K562 (cell line): ENCODE results near the gene KCNA2. TPM values are rescaled to one million over a fixed set of nuclear protein-coding genes. Genes with fewer than 3 reads are reported as not detected.

ENCODE experiments used
- CXXC5 ChIP-seq: fragments of 250-450 bp; sonication (Bioruptor Pico); IDR thresholded peaks from 2 replicates; pipeline ENCODE4 v1.8.0; 2022; ENCODE audit warnings: inconsistent platforms, mild to moderate bottlenecking, moderate library complexity
- DIDO1 ChIP-seq: fragments of 450-650 bp; IDR thresholded peaks from 2 replicates; pipeline ENCODE4 v1.6.1; 2016; ENCODE audit warnings: low read depth, missing biosample characterization, missing genetic modification characterization
- HDAC1 ChIP-seq, 2 experiments: fragments of 450-650 bp; IDR thresholded peaks; 2 replicates each; pipeline ENCODE4 v1.6.1; 2016 to 2017; ENCODE audit warnings: inconsistent platforms in 1 of 2, mild to moderate bottlenecking in 1 of 2, moderate library complexity in 1 of 2
- HDGF ChIP-seq: fragments of 450-650 bp; IDR thresholded peaks from 2 replicates; pipeline ENCODE4 v1.6.1; 2016
- MCM2 ChIP-seq: fragments of 450-650 bp; IDR thresholded peaks from 2 replicates; pipeline ENCODE4 v1.6.1; 2017; ENCODE audit warnings: low read depth, mild to moderate bottlenecking
- NFE2 ChIP-seq: IDR thresholded peaks from 2 replicates; pipeline ENCODE4 v1.6.1; 2014; ENCODE audit warnings: antibody characterized with exemption, low read depth
- POLR3G ChIP-seq: IDR thresholded peaks from 2 replicates; pipeline ENCODE4 v1.6.1; 2011; ENCODE audit not compliant: insufficient read length, insufficient replicate concordance; ENCODE audit errors: extremely low read depth
- SMAD4 ChIP-seq: fragments of 250-450 bp; sonication (Bioruptor Pico); conservative IDR thresholded peaks from 2 replicates; pipeline ENCODE4 v1.8.0; 2021; ENCODE audit warnings: inconsistent platforms, mild to moderate bottlenecking, moderate library complexity
- polyA plus RNA-seq, 8 experiments: library from polyadenylated mRNA; depleted of rRNA in 4 of 8; stranded (reverse) in 5 of 8; unstranded in 3 of 8; fragments of >200 nt; fragmentation: Nextera tagmentation in 2 of 8; fragmentation: Illumina TruSeq in 1 of 8; extraction: Ambion mirVana in 2 of 8; extraction: Trizol in 1 of 8; gene quantifications; 2 replicates each; pipeline versions ENCODE4 v1.2.1 to v1.2.3, GENCODE V29; 2011 to 2014; ENCODE audit warnings: inconsistent platforms in 1 of 8, missing spikeins in 1 of 8
- total RNA-seq, 7 experiments: library from RNA; depleted of rRNA in 6 of 7; stranded (reverse); fragments of >200 nt in 6 of 7; fragmentation: Illumina TruSeq in 2 of 7; extraction: Trizol in 2 of 7; gene quantifications; 2 replicates each; pipeline versions ENCODE4 v1.2.1 to v1.2.3, GENCODE V29; 2011 to 2021; ENCODE audit warnings: low replicate concordance in 1 of 7
- TF ChIP-seq, protein P1 (sequence below): fragments of 450-650 bp; IDR thresholded peaks from 2 replicates; pipeline ENCODE4 v1.6.1; 2016; ENCODE audit warnings: mild to moderate bottlenecking, moderate library complexity
- TF ChIP-seq, protein P2 (sequence below): fragments of 450-650 bp; IDR thresholded peaks from 2 replicates; pipeline ENCODE4 v1.7.0; 2016; ENCODE audit warnings: borderline replicate concordance
- TF ChIP-seq, protein P3 (sequence below): IDR thresholded peaks from 2 replicates; pipeline ENCODE4 v1.6.1; 2011; ENCODE audit warnings: borderline replicate concordance, low read depth, mild to moderate bottlenecking, moderate library complexity, low read length; ENCODE audit not compliant: insufficient read depth, poor library complexity, severe bottlenecking

KCNA2 gene
- total and polyA plus RNA-seq, 9 of the 15 experiments (the other 6 are each of a cell fraction or from before 2014, with no cell fraction given) = not detected

DNA sequence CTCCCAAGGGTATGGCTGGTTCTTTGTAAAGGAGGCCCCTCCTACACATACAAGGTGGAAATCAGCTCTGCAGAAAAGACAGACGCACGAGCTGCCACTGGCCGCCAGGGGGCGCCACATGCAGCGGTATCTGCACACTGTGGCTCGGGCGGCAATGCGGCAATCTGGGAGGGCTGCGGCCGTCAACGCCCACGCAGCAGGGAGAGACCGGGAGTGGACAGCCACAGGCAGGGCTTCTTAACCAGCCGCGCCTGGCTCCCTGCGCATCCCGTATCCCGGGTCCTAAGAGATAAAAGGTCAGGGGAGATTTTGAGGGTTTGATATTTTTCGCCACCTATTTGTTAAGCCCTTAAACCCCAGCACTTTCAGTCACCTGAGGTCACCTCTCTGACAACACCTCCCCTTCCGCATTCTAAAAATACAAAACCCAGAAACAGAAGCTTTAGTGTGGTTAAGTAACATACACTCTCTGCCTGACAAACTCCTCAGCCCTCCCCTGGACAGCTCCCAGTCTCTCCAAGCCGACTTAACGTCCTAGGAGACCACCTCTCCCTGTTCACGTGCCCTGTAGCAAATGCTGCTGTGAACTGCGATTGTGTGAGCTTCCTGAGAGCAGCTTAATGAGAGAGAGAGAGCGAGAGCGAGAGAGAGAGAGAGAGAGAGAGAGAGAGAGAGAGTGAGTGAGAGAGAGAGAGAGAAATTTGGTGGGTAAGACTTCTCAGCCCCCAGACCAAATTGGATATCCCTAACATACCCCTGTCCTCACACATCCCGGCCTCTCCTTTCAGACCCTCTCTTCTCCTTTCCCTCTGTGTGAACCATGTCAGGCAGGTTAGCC lies 13.5 kb upstream of the KCNA2 start (continued):
- TF ChIP-seq, protein P1, sequence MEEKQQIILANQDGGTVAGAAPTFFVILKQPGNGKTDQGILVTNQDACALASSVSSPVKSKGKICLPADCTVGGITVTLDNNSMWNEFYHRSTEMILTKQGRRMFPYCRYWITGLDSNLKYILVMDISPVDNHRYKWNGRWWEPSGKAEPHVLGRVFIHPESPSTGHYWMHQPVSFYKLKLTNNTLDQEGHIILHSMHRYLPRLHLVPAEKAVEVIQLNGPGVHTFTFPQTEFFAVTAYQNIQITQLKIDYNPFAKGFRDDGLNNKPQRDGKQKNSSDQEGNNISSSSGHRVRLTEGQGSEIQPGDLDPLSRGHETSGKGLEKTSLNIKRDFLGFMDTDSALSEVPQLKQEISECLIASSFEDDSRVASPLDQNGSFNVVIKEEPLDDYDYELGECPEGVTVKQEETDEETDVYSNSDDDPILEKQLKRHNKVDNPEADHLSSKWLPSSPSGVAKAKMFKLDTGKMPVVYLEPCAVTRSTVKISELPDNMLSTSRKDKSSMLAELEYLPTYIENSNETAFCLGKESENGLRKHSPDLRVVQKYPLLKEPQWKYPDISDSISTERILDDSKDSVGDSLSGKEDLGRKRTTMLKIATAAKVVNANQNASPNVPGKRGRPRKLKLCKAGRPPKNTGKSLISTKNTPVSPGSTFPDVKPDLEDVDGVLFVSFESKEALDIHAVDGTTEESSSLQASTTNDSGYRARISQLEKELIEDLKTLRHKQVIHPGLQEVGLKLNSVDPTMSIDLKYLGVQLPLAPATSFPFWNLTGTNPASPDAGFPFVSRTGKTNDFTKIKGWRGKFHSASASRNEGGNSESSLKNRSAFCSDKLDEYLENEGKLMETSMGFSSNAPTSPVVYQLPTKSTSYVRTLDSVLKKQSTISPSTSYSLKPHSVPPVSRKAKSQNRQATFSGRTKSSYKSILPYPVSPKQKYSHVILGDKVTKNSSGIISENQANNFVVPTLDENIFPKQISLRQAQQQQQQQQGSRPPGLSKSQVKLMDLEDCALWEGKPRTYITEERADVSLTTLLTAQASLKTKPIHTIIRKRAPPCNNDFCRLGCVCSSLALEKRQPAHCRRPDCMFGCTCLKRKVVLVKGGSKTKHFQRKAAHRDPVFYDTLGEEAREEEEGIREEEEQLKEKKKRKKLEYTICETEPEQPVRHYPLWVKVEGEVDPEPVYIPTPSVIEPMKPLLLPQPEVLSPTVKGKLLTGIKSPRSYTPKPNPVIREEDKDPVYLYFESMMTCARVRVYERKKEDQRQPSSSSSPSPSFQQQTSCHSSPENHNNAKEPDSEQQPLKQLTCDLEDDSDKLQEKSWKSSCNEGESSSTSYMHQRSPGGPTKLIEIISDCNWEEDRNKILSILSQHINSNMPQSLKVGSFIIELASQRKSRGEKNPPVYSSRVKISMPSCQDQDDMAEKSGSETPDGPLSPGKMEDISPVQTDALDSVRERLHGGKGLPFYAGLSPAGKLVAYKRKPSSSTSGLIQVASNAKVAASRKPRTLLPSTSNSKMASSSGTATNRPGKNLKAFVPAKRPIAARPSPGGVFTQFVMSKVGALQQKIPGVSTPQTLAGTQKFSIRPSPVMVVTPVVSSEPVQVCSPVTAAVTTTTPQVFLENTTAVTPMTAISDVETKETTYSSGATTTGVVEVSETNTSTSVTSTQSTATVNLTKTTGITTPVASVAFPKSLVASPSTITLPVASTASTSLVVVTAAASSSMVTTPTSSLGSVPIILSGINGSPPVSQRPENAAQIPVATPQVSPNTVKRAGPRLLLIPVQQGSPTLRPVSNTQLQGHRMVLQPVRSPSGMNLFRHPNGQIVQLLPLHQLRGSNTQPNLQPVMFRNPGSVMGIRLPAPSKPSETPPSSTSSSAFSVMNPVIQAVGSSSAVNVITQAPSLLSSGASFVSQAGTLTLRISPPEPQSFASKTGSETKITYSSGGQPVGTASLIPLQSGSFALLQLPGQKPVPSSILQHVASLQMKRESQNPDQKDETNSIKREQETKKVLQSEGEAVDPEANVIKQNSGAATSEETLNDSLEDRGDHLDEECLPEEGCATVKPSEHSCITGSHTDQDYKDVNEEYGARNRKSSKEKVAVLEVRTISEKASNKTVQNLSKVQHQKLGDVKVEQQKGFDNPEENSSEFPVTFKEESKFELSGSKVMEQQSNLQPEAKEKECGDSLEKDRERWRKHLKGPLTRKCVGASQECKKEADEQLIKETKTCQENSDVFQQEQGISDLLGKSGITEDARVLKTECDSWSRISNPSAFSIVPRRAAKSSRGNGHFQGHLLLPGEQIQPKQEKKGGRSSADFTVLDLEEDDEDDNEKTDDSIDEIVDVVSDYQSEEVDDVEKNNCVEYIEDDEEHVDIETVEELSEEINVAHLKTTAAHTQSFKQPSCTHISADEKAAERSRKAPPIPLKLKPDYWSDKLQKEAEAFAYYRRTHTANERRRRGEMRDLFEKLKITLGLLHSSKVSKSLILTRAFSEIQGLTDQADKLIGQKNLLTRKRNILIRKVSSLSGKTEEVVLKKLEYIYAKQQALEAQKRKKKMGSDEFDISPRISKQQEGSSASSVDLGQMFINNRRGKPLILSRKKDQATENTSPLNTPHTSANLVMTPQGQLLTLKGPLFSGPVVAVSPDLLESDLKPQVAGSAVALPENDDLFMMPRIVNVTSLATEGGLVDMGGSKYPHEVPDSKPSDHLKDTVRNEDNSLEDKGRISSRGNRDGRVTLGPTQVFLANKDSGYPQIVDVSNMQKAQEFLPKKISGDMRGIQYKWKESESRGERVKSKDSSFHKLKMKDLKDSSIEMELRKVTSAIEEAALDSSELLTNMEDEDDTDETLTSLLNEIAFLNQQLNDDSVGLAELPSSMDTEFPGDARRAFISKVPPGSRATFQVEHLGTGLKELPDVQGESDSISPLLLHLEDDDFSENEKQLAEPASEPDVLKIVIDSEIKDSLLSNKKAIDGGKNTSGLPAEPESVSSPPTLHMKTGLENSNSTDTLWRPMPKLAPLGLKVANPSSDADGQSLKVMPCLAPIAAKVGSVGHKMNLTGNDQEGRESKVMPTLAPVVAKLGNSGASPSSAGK = no peak; the same call in 1 of the 2 replicates
- TF ChIP-seq POLR3G (no peak), MCM2 (no peak), HDGF (no peak), CXXC5 (CRISPR knock-in tag) (peak; percentile 88), NFE2 (no peak), HDAC1 (IDR thresholded peaks at IDR 0.05) (peak in 1 of 2 experiments; percentile 39; a peak in 2 of 4 replicates), DIDO1 (0 out of 2 replicates have a peak, but pooled peaks have one; percentile 35), SMAD4 (CRISPR knock-in tag) (peak; percentile 62)
- TF ChIP-seq, protein P2, sequence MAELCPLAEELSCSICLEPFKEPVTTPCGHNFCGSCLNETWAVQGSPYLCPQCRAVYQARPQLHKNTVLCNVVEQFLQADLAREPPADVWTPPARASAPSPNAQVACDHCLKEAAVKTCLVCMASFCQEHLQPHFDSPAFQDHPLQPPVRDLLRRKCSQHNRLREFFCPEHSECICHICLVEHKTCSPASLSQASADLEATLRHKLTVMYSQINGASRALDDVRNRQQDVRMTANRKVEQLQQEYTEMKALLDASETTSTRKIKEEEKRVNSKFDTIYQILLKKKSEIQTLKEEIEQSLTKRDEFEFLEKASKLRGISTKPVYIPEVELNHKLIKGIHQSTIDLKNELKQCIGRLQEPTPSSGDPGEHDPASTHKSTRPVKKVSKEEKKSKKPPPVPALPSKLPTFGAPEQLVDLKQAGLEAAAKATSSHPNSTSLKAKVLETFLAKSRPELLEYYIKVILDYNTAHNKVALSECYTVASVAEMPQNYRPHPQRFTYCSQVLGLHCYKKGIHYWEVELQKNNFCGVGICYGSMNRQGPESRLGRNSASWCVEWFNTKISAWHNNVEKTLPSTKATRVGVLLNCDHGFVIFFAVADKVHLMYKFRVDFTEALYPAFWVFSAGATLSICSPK = no peak
- TF ChIP-seq, protein P3, sequence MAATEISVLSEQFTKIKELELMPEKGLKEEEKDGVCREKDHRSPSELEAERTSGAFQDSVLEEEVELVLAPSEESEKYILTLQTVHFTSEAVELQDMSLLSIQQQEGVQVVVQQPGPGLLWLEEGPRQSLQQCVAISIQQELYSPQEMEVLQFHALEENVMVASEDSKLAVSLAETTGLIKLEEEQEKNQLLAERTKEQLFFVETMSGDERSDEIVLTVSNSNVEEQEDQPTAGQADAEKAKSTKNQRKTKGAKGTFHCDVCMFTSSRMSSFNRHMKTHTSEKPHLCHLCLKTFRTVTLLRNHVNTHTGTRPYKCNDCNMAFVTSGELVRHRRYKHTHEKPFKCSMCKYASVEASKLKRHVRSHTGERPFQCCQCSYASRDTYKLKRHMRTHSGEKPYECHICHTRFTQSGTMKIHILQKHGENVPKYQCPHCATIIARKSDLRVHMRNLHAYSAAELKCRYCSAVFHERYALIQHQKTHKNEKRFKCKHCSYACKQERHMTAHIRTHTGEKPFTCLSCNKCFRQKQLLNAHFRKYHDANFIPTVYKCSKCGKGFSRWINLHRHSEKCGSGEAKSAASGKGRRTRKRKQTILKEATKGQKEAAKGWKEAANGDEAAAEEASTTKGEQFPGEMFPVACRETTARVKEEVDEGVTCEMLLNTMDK = peak; percentile 86
